ENCODE measurements around the gene HOXC10.

Gene HOXC10

GRCh38 chr12:54036620-54037359 is 51.8 kb downstream of the HOXC10 start:
- TF ChIP-seq LEF1 (IDR thresholded peaks at IDR 0.05; ENCODE audit: borderline replicate concordance) (no peak), ARNT (IDR thresholded peaks at IDR 0.05) (no peak), SUZ12 (IDR thresholded peaks at IDR 0.05) (no peak), ELF4 (IDR thresholded peaks at IDR 0.05) (no peak), BHLHE40 (IDR thresholded peaks at IDR 0.05; ENCODE audit: borderline replicate concordance) (no peak), SP1 (IDR thresholded peaks at IDR 0.05) (no peak), FOXM1 (IDR thresholded peaks at IDR 0.05; ENCODE audit: borderline replicate concordance) (no peak), TARDBP (IDR thresholded peaks at IDR 0.05) (no peak), FOXK2 (IDR thresholded peaks at IDR 0.05) (no peak), L3MBTL2 (conservative IDR thresholded peaks at IDR 0.05) (no peak), FOXA1 (IDR thresholded peaks at IDR 0.05) (no peak), NFRKB (IDR thresholded peaks at IDR 0.05) (no peak), CTBP1 (IDR thresholded peaks at IDR 0.05; ENCODE audit: borderline replicate concordance) (no peak), PKNOX1 (IDR thresholded peaks at IDR 0.05) (no peak), ZNF384 (IDR thresholded peaks at IDR 0.05) (no peak), HDGF (IDR thresholded peaks at IDR 0.05; ENCODE audit: borderline replicate concordance) (no peak)
- ChIA-PET CTCF (interaction anchor here (0.7 to 1.7 kb wide), 6 partner anchors 50 to 170 kb away, joined by 3 to 6 read pairs (median 4); partner anchors contain the start of gene HOXC10), POLR2A (interaction anchor here (0.6 to 8.0 kb wide), 13 partner anchors 15 to 265 kb away, joined by 3 to 117 read pairs (median 8); partner anchors contain the start of genes HOXC4, HOXC8 and HOXC9)
- DNase-seq (ENCODE audit: extremely low spot score): no peak

DNA sequence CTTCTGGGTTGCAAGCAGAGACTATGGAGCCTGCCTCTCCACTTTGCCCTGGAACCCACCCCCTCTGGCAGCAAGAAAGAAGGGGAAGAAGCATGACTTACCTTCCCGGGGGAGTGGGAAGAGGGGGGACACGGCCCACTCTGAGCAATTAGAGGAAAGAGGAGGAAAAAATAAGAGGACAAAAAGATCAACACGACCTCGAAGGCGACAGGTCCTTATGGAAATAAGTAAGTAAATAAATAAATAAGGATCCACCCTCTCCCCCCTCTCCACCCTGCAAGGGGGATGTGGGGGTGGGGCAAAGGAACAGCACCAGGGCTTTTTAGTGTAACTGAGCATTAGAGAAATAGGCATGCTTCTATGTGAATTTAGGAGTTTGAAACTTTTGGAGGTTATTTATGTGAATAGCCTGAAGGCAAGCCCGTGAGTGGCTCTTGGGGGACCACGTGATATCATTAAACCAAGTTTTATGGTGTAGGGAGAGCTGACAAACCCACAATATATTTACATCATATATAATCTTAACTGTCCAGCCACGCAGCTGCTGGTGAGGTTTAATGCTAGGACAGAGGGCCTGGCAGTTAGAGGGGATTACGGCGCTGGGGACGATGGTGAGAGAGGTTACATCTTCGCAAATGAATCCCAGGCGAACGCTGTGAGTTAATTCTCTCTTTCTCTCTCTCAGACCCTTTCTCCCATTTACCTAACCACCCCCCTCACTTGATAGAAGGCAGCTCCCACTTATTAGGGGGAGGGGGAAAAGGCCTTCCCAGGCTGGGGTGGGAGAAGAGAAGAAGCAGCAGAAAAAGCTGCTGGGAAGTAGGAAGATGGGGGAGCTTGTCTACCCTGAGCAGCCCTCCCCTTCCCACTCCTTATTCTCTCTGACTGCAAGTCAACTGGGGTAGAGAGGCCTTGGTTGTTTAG is 52.7 kb downstream of the HOXC10 start:
- no peak for TF ChIP-seq FOXK2 (IDR thresholded peaks at IDR 0.05)
- no peak for TF ChIP-seq ZNF384 (IDR thresholded peaks at IDR 0.05)
- TF ChIP-seq CTBP1 (IDR thresholded peaks at IDR 0.05; ENCODE audit: borderline replicate concordance): peak; percentile 94
- TF ChIP-seq L3MBTL2 (conservative IDR thresholded peaks at IDR 0.05): peak; percentile 65
- no peak for TF ChIP-seq ARNT (IDR thresholded peaks at IDR 0.05)
- no peak for TF ChIP-seq HDGF (IDR thresholded peaks at IDR 0.05; ENCODE audit: borderline replicate concordance)
- peak; percentile 96 for TF ChIP-seq PKNOX1 (IDR thresholded peaks at IDR 0.05)
- POLR2A ChIA-PET: interaction anchor here (0.6 to 8.0 kb wide), 28 partner anchors 9 to 264 kb away, joined by 3 to 117 read pairs (median 4); partner anchors contain the start of genes CBX5, HNRNPA1, HOXC4 and HOXC6
- DNase-seq (ENCODE audit: extremely low spot score): no peak
- CTCF ChIA-PET: interaction anchor here (1.0 to 2.2 kb wide), 9 partner anchors 13 to 170 kb away, joined by 3 to 13 read pairs (median 5); partner anchors contain the start of gene HOXC10

DNA sequence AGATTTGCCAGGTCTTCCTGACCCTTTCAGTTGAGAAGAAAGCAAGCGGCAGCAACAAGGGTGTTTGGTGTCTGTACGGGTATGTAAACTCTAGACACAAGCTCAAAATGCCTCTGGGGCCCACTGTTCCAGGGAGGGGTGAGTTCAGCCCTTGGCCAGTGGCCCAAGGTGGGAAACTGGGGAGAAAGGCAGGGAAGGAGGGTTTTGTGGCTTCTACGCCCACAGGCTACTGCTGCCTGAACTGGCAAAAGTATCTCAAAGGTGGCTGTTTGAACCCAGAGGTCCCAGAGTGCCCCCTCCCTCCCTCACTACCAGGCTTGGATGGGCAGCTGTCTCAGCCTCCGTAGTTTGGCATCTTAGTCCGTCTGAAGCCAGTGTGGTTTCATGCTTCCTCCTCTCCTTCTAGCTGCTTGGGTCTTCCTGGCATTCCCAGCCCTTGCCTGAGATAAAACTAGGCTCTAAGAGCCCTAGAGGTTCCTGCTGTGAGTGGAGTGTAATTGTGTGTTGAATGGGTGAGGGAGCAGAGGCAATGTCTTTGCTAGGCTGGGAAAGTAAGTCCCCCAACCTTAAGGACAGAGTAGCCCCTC is 53.4 kb downstream of the HOXC10 start:
- POLR2A ChIA-PET: interaction anchor here (0.6 to 8.0 kb wide), 24 partner anchors 9 to 241 kb away, joined by 3 to 117 read pairs (median 4); partner anchors contain the start of genes CBX5, HNRNPA1, HOXC4 and HOXC6
- TF ChIP-seq ARNT (IDR thresholded peaks at IDR 0.05) (no peak), FOXK2 (IDR thresholded peaks at IDR 0.05) (no peak), FOXM1 (IDR thresholded peaks at IDR 0.05; ENCODE audit: borderline replicate concordance) (no peak), PKNOX1 (IDR thresholded peaks at IDR 0.05) (no peak), ZNF384 (IDR thresholded peaks at IDR 0.05) (no peak), SP1 (IDR thresholded peaks at IDR 0.05) (no peak), NFRKB (IDR thresholded peaks at IDR 0.05) (no peak), BHLHE40 (IDR thresholded peaks at IDR 0.05; ENCODE audit: borderline replicate concordance) (no peak), TARDBP (IDR thresholded peaks at IDR 0.05) (no peak), HDGF (IDR thresholded peaks at IDR 0.05; ENCODE audit: borderline replicate concordance) (no peak)
- DNase-seq (ENCODE audit: extremely low spot score): no peak
- CTCF ChIA-PET: interaction anchor here (1.1 to 2.2 kb wide), 8 partner anchors 12 to 169 kb away, joined by 3 to 13 read pairs (median 6); partner anchors contain the start of gene HOXC10

- ChIA-PET POLR2A (interaction anchor here (0.8 to 8.0 kb wide), 16 partner anchors 12 to 241 kb away, joined by 3 to 117 read pairs (median 9); partner anchors contain the start of genes CBX5, HNRNPA1, HOXC4 and HOXC8), CTCF (interaction anchor here (0.6 to 2.2 kb wide), 7 partner anchors 12 to 177 kb away, joined by 3 to 13 read pairs (median 4); no protein-coding TSS in a partner anchor)
- no peak for DNase-seq (ENCODE audit: extremely low spot score)
- TF ChIP-seq BHLHE40 (IDR thresholded peaks at IDR 0.05; ENCODE audit: borderline replicate concordance): no peak
- peak; percentile 57; the same call in 1 of the 2 replicates for TF ChIP-seq L3MBTL2 (conservative IDR thresholded peaks at IDR 0.05)
- TF ChIP-seq HDGF (IDR thresholded peaks at IDR 0.05; ENCODE audit: borderline replicate concordance): peak; percentile 14; the same call in 1 of the 2 replicates
Observed at GRCh38 chr12:54038871-54039414, 54.0 kb downstream of the HOXC10 start.

All from HEK293T (cell line).